Measurements from ENCODE around the gene DIPK1B.

Gene DIPK1B

GRCh38 chr9:136724772-136725171 is 12.4 kb downstream of the DIPK1B start:
- H3K4me3 ChIP-seq (ENCODE audit: control insufficient read depth, low read depth, low read length): no peak overlapping the region

GRCh38 chr9:136725612-136726011 is 13.2 kb downstream of the DIPK1B start:
- no peak overlapping the region for H3K4me3 ChIP-seq (ENCODE audit: control insufficient read depth, low read depth, low read length)
- DNase-seq (ENCODE audit: low read depth): no peak
- TF ChIP-seq, protein P1, sequence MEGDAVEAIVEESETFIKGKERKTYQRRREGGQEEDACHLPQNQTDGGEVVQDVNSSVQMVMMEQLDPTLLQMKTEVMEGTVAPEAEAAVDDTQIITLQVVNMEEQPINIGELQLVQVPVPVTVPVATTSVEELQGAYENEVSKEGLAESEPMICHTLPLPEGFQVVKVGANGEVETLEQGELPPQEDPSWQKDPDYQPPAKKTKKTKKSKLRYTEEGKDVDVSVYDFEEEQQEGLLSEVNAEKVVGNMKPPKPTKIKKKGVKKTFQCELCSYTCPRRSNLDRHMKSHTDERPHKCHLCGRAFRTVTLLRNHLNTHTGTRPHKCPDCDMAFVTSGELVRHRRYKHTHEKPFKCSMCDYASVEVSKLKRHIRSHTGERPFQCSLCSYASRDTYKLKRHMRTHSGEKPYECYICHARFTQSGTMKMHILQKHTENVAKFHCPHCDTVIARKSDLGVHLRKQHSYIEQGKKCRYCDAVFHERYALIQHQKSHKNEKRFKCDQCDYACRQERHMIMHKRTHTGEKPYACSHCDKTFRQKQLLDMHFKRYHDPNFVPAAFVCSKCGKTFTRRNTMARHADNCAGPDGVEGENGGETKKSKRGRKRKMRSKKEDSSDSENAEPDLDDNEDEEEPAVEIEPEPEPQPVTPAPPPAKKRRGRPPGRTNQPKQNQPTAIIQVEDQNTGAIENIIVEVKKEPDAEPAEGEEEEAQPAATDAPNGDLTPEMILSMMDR (IDR thresholded peaks at IDR 0.05; ENCODE audit: control insufficient read depth, insufficient read depth, low read depth, low read length, missing control alignments): no peak

More at GRCh38 chr9:136724772-136725171, 12.4 kb downstream of the DIPK1B start:
- TF ChIP-seq, protein P1 (IDR thresholded peaks at IDR 0.05; ENCODE audit: control insufficient read depth, insufficient read depth, low read depth, low read length, missing control alignments): no peak
- no peak for DNase-seq (ENCODE audit: low read depth)

DNA sequence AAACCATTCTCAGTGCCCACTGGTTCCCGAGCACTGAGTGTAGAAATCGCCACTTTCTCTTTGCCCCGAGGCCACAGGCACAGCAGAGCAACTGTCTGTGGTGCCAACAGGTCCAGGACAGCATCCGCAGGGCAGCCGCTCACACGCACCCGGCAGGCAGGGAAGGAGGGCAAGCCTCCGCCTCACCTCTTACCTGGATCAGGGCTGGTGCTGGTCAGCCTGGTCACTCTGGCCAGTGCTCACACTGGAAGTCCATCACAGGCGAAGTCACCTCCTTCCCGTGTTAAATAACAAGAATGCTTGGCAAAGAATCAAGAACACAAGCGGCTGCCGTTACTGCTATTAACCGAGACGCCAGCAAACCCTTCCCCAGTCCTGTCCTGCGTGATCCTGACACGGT is 13.7 kb downstream of the DIPK1B start:
- no peak for DNase-seq (ENCODE audit: low read depth)
- peak overlapping the region; percentile 89 for H3K4me3 ChIP-seq (ENCODE audit: control insufficient read depth, low read depth, low read length)
- TF ChIP-seq, protein P1 (IDR thresholded peaks at IDR 0.05; ENCODE audit: control insufficient read depth, insufficient read depth, low read depth, low read length, missing control alignments): no peak

DNA sequence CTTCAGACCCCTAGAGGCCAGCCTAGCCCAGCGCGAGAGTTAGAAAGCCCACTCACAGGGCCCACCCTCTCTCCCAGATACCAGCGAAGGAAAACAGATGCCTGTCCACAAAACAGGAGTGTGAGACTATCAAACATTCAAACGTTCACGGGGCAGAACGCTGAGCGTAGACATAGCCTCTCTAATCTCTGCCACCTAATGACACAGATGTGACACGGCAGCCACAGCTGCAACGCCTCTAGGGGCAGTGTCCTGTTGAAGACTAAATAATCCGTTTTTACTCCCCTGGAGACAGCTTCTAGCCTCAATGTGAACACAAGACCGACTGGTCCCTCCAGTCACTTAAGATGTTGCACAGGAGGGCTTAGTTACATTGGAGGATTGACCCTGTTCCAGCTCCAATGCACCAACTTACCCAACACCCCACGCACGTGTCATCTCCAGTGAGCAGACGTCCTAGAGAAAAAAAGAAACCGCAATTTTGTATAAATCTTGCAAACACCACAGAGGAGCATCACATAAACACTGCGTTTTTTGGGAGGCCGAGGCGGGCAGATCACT is 14.3 kb downstream of the DIPK1B start:
- TF ChIP-seq, protein P1 (IDR thresholded peaks at IDR 0.05; ENCODE audit: control insufficient read depth, insufficient read depth, low read depth, low read length, missing control alignments): peak; percentile 14
- H3K4me3 ChIP-seq (ENCODE audit: control insufficient read depth, low read depth, low read length): peak overlapping the region; percentile 89
- no peak for DNase-seq (ENCODE audit: low read depth)

- peak overlapping the region; percentile 89 for H3K4me3 ChIP-seq (ENCODE audit: control insufficient read depth, low read depth, low read length)
- DNase-seq (ENCODE audit: low read depth): peak; percentile 52
- TF ChIP-seq, protein P1 (IDR thresholded peaks at IDR 0.05; ENCODE audit: control insufficient read depth, insufficient read depth, low read depth, low read length, missing control alignments): peak; percentile 70
These were observed 15.7 kb downstream of the DIPK1B start for GRCh38 chr9:136728080-136728547.

GRCh38 chr9:136728548-136729123 is 16.3 kb downstream of the DIPK1B start:
- TF ChIP-seq, protein P1 (IDR thresholded peaks at IDR 0.05; ENCODE audit: control insufficient read depth, insufficient read depth, low read depth, low read length, missing control alignments): no peak
- H3K4me3 ChIP-seq (ENCODE audit: control insufficient read depth, low read depth, low read length): peak overlapping the region; percentile 72
- no peak for DNase-seq (ENCODE audit: low read depth)
